Skeletal muscle satellite cell (primary cell): ENCODE measurements around the gene STXBP5.

Experiments used
- H3K27me3 ChIP-seq: 2 replicates; pipeline ENCODE4 v1.7.0; 2013; ENCODE audit warnings: low read length; ENCODE audit not compliant: control insufficient read depth, insufficient read depth
- H3K36me3 ChIP-seq: 2 replicates; pipeline ENCODE4 v1.7.0; 2013; ENCODE audit warnings: mild to moderate bottlenecking, control low read depth, low read length; ENCODE audit not compliant: insufficient read depth
- H3K4me1 ChIP-seq: 2 replicates; pipeline ENCODE4 v1.7.0; 2013; ENCODE audit warnings: low read length; ENCODE audit not compliant: control insufficient read depth, insufficient read depth
- H3K4me2 ChIP-seq: 2 replicates; pipeline ENCODE4 v1.7.0; 2013; ENCODE audit warnings: mild to moderate bottlenecking, low read length
- H3K4me3 ChIP-seq: 2 replicates; pipeline ENCODE4 v1.7.0; 2013; ENCODE audit warnings: low read length
- H3K9ac ChIP-seq: 2 replicates; pipeline ENCODE4 v1.7.0; 2013; ENCODE audit warnings: mild to moderate bottlenecking, low read depth, low read length, moderate library complexity
- H3K9me3 ChIP-seq: replicated peaks from 2 replicates; pipeline ENCODE4 v1.7.0; 2013; ENCODE audit warnings: mild to moderate bottlenecking, control low read depth, low read length

The STXBP5 gene

DNA sequence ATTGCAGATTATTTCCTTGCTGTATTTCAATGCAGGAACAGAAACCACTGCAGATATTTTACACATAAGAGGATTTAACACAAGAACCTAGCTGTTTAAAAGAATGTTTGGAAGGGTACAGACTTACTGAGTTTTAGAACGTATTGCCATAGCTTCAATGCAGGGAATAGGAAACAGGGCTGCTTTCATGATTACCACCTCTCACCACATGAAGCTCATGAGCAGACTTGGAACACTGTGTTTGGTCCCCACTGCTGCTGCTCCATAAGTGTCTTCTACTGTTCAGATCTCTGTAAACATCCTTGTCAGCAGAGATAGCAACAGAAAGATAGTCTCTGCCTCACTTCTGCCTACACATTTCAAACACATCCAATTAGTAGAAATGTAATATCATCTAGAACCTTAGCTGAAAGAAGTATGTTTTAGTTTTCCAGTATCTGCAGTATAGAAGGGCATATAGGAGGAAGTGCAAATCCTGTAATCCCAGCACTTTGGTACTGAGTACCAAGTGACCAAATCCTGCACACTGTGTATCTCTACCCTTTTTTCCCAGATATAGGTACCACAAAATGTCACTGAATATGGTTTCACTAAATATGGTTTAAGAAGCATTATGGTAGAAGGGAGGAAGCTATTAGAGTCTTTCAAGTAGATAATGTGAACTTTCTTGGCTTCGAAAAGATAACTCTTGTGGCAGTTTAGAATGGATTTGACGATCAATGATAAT lies 51.9 kb downstream of the STXBP5 start:
- H3K9ac ChIP-seq: no peak overlapping the region
- no peak overlapping the region for H3K4me3 ChIP-seq
- no peaks in the 10 kb centered on the region for H3K27me3 ChIP-seq
- H3K9me3 ChIP-seq: no peaks in the 10 kb centered on the region
- H3K4me1 ChIP-seq: no peaks in the 10 kb centered on the region
- H3K36me3 ChIP-seq: peaks cover 57% of the 10 kb centered on the region
- H3K4me2 ChIP-seq: no peak overlapping the region

- H3K4me2 ChIP-seq: no peak overlapping the region
- no peak overlapping the region for H3K9ac ChIP-seq
- no peaks in the 10 kb centered on the region for H3K9me3 ChIP-seq
- H3K36me3 ChIP-seq: peaks cover 45% of the 10 kb centered on the region
- H3K27me3 ChIP-seq: no peaks in the 10 kb centered on the region
- H3K4me3 ChIP-seq: no peak overlapping the region
- no peaks in the 10 kb centered on the region for H3K4me1 ChIP-seq
Measured at GRCh38 chr6:147257760-147258159, 53.5 kb downstream of the STXBP5 start.

GRCh38 chr6:147260091-147260490 lies 55.9 kb downstream of the STXBP5 start:
- no peak overlapping the region for H3K4me2 ChIP-seq
- no peak overlapping the region for H3K9ac ChIP-seq
- no peaks in the 10 kb centered on the region for H3K27me3 ChIP-seq
- no peaks in the 10 kb centered on the region for H3K9me3 ChIP-seq
- no peaks in the 10 kb centered on the region for H3K4me1 ChIP-seq
- peaks cover 47% of the 10 kb centered on the region for H3K36me3 ChIP-seq
- H3K4me3 ChIP-seq: no peak overlapping the region

GRCh38 chr6:147262946-147263345 lies 58.7 kb downstream of the STXBP5 start:
- Histone ChIP-seq H3K4me3 (no peak overlapping the region), H3K27me3 (no peaks in the 10 kb centered on the region), H3K9me3 (no peaks in the 10 kb centered on the region), H3K4me2 (no peak overlapping the region), H3K4me1 (peaks cover 4% of the 10 kb centered on the region), H3K36me3 (peaks cover 57% of the 10 kb centered on the region), H3K9ac (no peak overlapping the region)

GRCh38 chr6:147266821-147267220 lies 62.6 kb downstream of the STXBP5 start:
- Histone ChIP-seq H3K9me3 (no peaks in the 10 kb centered on the region), H3K4me1 (peaks cover 11% of the 10 kb centered on the region), H3K4me3 (no peak overlapping the region), H3K4me2 (no peak overlapping the region), H3K9ac (no peak overlapping the region), H3K36me3 (peaks cover 67% of the 10 kb centered on the region), H3K27me3 (no peaks in the 10 kb centered on the region)

GRCh38 chr6:147267658-147268057 lies 63.4 kb downstream of the STXBP5 start:
- H3K27me3 ChIP-seq: no peaks in the 10 kb centered on the region
- H3K9me3 ChIP-seq: no peaks in the 10 kb centered on the region
- no peak overlapping the region for H3K4me3 ChIP-seq
- peaks cover 11% of the 10 kb centered on the region for H3K4me1 ChIP-seq
- H3K4me2 ChIP-seq: no peak overlapping the region
- no peak overlapping the region for H3K9ac ChIP-seq
- peaks cover 75% of the 10 kb centered on the region for H3K36me3 ChIP-seq

- Histone ChIP-seq H3K9ac (no peak overlapping the region), H3K27me3 (no peaks in the 10 kb centered on the region), H3K9me3 (no peaks in the 10 kb centered on the region), H3K4me3 (no peak overlapping the region), H3K4me1 (peaks cover 11% of the 10 kb centered on the region), H3K4me2 (no peak overlapping the region), H3K36me3 (peaks cover 76% of the 10 kb centered on the region)
Measured at GRCh38 chr6:147268254-147268653, 64.0 kb downstream of the STXBP5 start.

DNA sequence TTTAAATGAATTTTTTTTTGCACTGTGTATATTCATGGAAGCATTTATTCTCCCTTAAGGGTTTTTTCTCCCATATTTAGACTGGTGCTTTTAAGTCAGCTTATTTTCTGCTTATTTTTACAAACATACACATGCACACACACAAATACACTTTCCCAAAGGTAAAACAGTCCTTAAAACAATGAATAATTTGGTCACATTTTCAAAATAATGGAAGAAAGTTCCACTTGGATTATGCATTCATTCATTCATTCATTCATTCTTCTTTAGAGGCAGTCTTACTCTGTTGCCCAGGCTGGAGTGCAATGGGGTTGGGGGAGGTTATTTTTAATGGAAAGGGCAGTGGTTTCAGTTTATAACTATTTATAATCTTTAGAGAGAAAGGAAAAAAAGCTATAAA lies 69.8 kb downstream of the STXBP5 start:
- H3K9me3 ChIP-seq: no peaks in the 10 kb centered on the region
- H3K36me3 ChIP-seq: peaks cover 69% of the 10 kb centered on the region
- H3K4me1 ChIP-seq: peaks cover 6% of the 10 kb centered on the region

GRCh38 chr6:147274776-147275175 lies 70.6 kb downstream of the STXBP5 start:
- H3K4me1 ChIP-seq: peaks cover 14% of the 10 kb centered on the region
- H3K4me2 ChIP-seq: no peak overlapping the region
- H3K27me3 ChIP-seq: no peaks in the 10 kb centered on the region
- H3K4me3 ChIP-seq: no peak overlapping the region
- no peak overlapping the region for H3K9ac ChIP-seq
- peaks cover 67% of the 10 kb centered on the region for H3K36me3 ChIP-seq
- no peaks in the 10 kb centered on the region for H3K9me3 ChIP-seq

More for the DNA sequence above, 69.8 kb downstream of the STXBP5 start:
- Histone ChIP-seq H3K4me2 (no peak overlapping the region), H3K9ac (no peak overlapping the region), H3K4me3 (no peak overlapping the region), H3K27me3 (no peaks in the 10 kb centered on the region)

GRCh38 chr6:147278891-147279290 lies 74.7 kb downstream of the STXBP5 start:
- H3K4me3 ChIP-seq: no peak overlapping the region
- peaks cover 73% of the 10 kb centered on the region for H3K36me3 ChIP-seq
- H3K4me2 ChIP-seq: no peak overlapping the region
- no peaks in the 10 kb centered on the region for H3K9me3 ChIP-seq
- H3K9ac ChIP-seq: no peak overlapping the region
- H3K27me3 ChIP-seq: no peaks in the 10 kb centered on the region
- H3K4me1 ChIP-seq: peaks cover 22% of the 10 kb centered on the region

GRCh38 chr6:147279427-147279826 lies 75.2 kb downstream of the STXBP5 start:
- peaks cover 24% of the 10 kb centered on the region for H3K4me1 ChIP-seq
- no peaks in the 10 kb centered on the region for H3K27me3 ChIP-seq
- H3K36me3 ChIP-seq: peaks cover 74% of the 10 kb centered on the region
- no peak overlapping the region for H3K9ac ChIP-seq
- H3K9me3 ChIP-seq: no peaks in the 10 kb centered on the region
- H3K4me2 ChIP-seq: no peak overlapping the region
- no peak overlapping the region for H3K4me3 ChIP-seq

- no peak overlapping the region for H3K4me2 ChIP-seq
- no peak overlapping the region for H3K4me3 ChIP-seq
- H3K36me3 ChIP-seq: peaks cover 80% of the 10 kb centered on the region
- no peaks in the 10 kb centered on the region for H3K27me3 ChIP-seq
- no peak overlapping the region for H3K9ac ChIP-seq
- H3K9me3 ChIP-seq: no peaks in the 10 kb centered on the region
- peaks cover 33% of the 10 kb centered on the region for H3K4me1 ChIP-seq
Measured at GRCh38 chr6:147281895-147282565, 77.8 kb downstream of the STXBP5 start.
